ENCODE results near the gene KRTAP10-9.

- TF ChIP-seq CTCF (conservative IDR thresholded peaks at IDR 0.05; ENCODE audit: low read depth, low read length), result no peak
- no peak for TF ChIP-seq EZH2 (IDR thresholded peaks at IDR 0.05; ENCODE audit: borderline replicate concordance, low read depth, low read length, poor library complexity, severe bottlenecking)
These were observed 51.0 kb downstream of the KRTAP10-9 start for GRCh38 chr21:44677881-44678280.
